Endometrial microvascular endothelial cells (primary cell): Measurements from ENCODE around the gene ESCO1. TPM values are rescaled to one million over a fixed set of nuclear protein-coding genes. Genes with fewer than 3 reads are reported as not detected.

Experiments used
- in situ Hi-C: cut with HindIII; loops from 2 replicates; pipeline ENCODE4 v1.10.0; 2017; ENCODE audit warnings: low sequenced_read_pairs, low pct_unique_long_range_greater_than_20kb; ENCODE audit errors: inconsistent ontology term
- total RNA-seq: library from RNA; depleted of rRNA; stranded (reverse); fragments of >200 nt; gene quantifications from one replicate; pipeline ENCODE4 v1.2.3, GENCODE V29; 2015; ENCODE audit errors: inconsistent ontology term

Gene ESCO1
- total RNA-seq, 1 donor from 2014 or later, result 12.3 TPM

DNA sequence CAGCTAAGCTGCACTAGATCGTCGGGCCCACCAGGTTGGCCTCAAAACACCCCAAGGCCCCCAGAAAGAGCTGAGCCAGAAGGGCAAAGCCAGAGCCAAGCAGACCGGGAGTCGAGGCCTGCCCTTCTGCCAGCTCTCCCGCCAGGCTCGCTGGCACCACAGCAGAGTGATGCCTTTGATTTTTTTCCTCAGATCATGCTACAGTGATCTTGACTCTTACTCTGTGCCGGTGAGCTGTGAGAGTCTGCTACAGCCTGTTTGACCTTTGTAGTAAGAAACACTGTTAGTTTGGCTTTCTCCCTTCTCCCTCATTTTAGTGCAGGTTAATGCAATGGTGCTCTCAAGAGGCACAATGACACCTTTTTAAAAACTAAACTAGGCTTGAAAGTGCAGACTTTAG, 97.8 kb downstream of the ESCO1 start:
- in situ Hi-C loops, result no loop called here

DNA sequence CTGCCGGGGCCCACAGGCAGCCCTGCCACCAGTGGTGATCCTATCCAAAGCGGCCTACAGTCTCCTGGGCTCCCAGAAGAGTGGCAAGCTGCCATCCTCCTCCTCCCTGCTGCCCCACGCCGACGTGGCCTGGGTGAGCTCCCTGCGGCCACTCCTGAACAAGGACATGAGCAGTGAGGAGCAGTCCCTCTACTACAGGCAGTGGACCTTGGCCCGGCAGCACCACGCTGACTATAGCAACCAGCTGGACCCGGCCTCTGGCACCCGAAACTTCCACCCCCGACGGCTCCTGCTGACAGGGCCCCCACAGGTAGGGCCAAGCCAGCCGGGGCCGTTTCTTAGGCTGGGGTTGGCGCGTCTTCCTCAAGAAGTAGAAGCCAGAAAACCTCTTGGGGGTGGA, 100.5 kb downstream of the ESCO1 start:
- in situ Hi-C loops, result no loop called here

DNA sequence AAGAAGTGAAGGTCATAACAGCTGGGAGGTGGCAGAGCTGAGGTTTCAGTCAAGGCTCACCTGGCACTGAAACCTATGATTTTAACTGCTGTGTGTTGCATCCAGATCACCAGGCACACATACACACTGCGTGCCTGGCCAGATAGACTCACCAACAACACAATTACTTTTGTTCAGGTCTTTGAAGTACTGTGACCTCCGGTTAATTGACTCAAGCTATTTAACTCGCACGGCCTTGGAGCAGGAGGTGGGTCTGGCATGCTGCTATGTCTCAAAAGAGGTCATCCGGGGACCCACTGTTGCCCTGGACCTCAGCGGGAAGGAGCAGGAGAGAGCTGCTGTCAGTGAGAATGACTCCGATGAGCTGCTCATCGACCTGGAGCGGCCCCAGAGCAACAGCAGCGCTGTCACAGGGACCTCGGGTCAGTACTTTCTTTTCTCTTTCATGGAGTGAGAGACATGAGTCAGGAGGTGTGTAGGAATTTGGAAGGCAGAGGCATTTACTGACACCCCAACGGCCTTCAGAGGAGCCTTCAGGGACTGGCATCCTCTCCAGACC, 104.1 kb downstream of the ESCO1 start:
- in situ Hi-C loops, result no loop called here

DNA sequence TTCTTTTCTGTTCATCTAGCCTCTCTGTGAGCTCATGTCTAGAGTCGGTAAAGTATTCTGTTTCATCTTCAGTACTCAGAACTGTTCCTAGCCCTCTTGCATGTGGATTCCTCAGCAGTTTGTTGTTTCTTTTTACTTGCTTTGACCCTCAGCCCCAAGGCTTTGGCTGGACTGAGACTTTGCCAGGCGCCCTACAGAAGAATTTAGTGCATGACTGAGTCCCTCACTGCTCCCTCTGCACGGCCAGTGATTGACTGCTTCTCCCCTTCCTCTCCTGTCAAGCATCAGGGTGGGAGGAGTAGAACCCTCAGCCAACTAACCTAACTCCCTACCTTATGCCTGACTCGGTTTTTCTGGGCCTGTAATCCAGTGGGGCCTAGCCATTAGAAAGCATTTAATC, 109.8 kb downstream of the ESCO1 start:
- in situ Hi-C loops, result no loop called here

DNA sequence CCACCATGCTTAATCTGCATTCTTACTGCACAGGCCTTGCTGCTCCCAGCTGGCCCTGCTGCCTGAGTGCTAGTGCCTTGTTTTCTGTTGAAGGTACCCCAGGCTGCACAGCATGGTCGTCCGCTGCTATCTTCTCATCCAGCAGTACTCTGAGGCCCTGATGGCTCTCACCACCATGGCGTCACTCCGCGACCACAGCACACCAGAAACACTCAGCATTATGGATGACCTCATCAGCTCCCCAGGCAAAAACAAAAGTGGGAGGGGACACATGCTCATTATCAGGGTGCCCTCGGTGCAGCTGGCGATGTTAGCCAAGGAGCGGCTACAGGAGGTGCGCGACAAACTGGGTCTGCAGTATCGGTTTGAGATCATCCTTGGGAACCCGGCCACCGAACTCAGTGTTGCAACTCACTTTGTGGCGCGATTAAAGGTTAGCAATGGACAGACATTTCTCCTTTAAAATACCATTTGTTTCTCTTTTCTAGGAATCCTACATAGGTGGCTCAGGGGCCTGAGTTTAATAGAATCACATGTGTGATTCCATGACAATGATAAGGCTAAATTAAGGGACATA, 110.5 kb downstream of the ESCO1 start:
- in situ Hi-C loops, result no loop called here

DNA sequence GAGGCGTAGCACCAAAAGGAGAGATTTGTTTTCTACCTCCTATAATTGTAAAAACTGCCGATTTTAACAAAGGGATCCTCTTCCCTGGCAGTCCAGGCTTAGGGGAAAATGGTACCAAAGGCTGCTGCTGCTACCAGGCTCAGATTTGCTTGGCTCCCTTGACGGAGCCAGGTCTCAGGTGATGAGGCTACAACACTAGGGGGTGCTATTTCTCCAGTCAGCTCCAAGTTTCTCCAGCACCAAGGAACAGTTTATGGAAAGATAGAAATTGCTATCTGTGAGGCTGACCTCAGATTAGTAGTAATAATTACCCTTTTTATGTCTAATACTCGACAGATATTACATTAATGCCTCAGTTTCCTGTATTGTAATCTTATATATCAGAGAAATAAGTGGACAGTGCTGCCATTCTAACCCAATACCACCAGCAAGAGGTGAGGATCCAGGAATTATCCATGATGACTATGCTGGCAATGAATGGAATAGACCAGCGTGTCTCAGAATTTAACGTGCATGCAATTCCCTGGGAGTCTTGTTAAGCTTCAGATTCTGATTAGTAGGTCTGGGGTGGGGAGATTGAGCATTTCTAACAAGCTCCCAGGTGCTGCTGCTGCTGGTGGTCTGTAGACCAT, 111.3 kb downstream of the ESCO1 start:
- in situ Hi-C loops, result no loop called here

DNA sequence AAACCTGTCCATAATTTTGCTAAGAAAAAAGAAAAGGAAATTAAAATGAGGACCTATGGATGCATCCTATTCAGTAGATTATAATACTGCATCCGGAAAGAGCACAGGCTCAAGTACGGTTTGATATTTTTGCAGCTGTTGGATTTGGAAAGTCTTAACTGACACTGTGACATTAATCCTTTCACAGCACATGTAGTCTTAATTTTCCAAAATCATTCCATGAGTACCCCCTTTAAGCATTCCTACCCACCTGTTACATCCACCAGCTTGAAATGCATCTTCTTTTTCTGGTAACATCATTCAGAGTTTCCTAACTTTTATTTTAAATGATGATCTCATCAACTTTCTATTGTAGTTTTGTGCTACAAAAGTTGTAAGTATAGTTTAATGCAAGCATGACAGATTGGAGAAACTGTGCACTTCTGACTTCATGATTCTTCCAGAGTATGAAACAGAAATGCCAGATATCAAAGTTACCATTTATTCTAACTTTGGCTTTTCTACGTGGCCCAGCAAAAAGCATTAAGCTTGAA, 113.5 kb downstream of the ESCO1 start:
- in situ Hi-C loops, result no loop called here

DNA sequence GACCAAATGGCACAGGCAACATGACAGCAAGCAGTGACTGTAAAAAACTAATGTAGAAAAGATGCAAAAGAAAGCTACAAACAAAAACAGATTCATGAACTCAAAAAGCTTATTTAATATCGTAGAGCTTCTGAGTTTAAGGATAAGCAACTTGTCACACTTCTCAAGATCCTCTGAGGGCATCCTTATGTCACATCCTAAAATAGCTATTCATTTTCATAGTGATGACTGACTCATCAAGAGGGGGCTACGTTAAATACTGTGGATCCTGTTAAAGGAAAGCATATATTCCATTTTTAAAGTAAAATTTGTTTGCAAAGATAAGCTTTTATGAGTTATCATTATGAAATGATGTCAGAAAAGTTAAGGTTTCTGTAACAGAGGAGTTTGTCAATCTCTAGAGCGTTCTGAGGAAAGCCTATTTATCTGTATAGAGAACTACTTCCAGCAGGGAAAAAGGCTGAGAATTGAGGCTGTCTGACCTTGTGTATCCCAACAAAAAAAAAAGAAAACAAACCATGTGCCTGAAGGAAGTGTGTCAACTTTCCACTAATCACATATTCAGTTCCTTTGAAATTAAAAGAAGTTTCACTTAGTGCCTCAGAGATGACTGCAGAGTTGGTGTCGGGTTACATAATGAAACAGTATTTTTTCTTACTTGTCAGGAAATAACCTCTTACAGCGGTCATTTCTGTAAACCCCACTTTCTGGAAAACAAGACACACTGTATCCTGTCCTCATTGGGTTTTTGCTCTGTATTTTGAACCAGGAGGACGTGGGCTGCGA, 115.5 kb downstream of the ESCO1 start:
- in situ Hi-C loops, result no loop called here

DNA sequence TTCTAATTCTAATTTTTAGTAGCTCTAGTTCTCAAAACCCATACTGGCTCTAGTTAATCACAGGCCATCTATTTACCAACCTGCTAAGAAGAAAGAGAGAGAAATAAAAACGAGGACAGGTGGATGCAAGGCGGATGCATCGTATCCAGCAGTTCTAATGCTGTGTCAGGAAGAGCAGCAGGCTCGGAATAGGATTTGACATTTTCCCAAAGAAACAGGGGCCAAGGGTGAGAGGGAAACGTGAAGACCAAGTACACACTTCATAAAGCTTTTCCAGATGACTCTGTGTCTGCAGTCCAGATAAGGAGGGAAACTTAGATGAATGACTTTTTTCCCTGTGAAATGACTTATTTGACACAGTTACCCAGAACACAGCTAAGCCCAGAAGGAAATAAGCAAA, 117.5 kb downstream of the ESCO1 start:
- in situ Hi-C loops, result no loop called here

DNA sequence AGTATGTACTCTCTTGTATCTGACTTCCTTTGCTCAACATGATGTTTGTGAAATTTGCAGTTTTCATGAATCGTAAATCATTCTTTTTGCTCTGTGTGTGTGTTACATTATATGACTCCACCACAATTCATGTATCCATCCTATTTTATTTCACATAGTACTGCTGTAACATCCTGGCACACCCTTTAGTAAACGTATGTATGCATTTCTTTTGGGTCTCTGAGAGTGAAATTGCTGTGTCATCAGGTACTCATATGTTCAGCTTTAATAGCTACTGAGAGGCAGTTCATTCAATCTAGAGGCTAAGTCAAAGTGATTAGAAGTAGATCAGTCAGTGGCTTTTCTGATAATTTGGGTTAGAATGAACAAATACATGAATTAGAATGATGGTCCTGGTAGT, 118.8 kb downstream of the ESCO1 start:
- in situ Hi-C loops, result no loop called here

DNA sequence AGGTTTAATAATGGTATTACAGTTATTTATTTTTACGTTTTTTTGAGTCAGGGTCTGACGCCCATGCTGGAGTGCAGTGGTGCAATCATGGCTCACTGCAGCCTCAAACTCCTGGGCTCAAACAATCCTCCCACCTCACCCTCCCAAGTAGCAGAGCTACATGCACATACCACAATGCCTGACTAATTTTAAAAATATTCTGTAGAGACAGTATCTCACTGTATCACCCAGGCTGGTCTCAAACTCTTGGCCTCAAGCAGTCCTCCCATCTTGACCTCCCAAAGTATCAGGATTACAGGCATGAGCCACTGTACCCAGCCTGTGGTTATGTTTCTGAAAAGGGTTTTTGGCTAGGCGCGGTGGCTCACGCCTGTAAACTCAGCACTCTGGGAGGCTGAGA, 120.8 kb downstream of the ESCO1 start:
- in situ Hi-C loops, result no loop called here

Other genes starting within 250 kb of the ESCO1 start
- gene SNRPD1, start 11.6 kb upstream of the ESCO1 start, total RNA-seq, result 22.4 TPM
- 4.0 TPM for gene ABHD3, start 104.1 kb upstream of the ESCO1 start, total RNA-seq
- 25.6 TPM for gene MIB1, start 140.1 kb upstream of the ESCO1 start, total RNA-seq